ENCODE measurements around the gene NINJ2.

Gene NINJ2

GRCh38 chr12:544941-545635 is 118.2 kb downstream of the NINJ2 start:
- no peak for DNase-seq

GRCh38 chr12:544142-544541 is 119.1 kb downstream of the NINJ2 start:
- DNase-seq, result no peak

- no peak for DNase-seq
Observed at GRCh38 chr12:543114-543451, 120.2 kb downstream of the NINJ2 start.

- peak; percentile 100 for DNase-seq
Observed at GRCh38 chr12:542395-543113, 120.7 kb downstream of the NINJ2 start.

- DNase-seq, result no peak
Observed at GRCh38 chr12:541676-542324, 121.4 kb downstream of the NINJ2 start.

GRCh38 chr12:539540-540310 is 123.5 kb downstream of the NINJ2 start:
- no peak for DNase-seq

GRCh38 chr12:538731-539539 is 124.3 kb downstream of the NINJ2 start:
- peak; percentile 66 for DNase-seq

- peak; percentile 67 for DNase-seq
Observed at GRCh38 chr12:537772-538171, 125.5 kb downstream of the NINJ2 start.

- no peak for DNase-seq
Observed at GRCh38 chr12:536751-537245, 126.4 kb downstream of the NINJ2 start.

GRCh38 chr12:535396-535795 is 127.8 kb downstream of the NINJ2 start:
- no peak for DNase-seq

- no peak for DNase-seq
Observed at GRCh38 chr12:534216-534615, 129.0 kb downstream of the NINJ2 start.

- DNase-seq, result no peak
Observed at GRCh38 chr12:533718-534117, 129.5 kb downstream of the NINJ2 start.

- DNase-seq, result no peak
Observed at GRCh38 chr12:532908-533565, 130.2 kb downstream of the NINJ2 start.

- DNase-seq, result no peak
Observed at GRCh38 chr12:531951-532585, 131.2 kb downstream of the NINJ2 start.

- DNase-seq, result peak; percentile 99
Observed at GRCh38 chr12:530821-531220, 132.4 kb downstream of the NINJ2 start.

- peak; percentile 85 for DNase-seq
Observed at GRCh38 chr12:530308-530707, 132.9 kb downstream of the NINJ2 start.

- DNase-seq, result no peak
Observed at GRCh38 chr12:527729-528128, 135.5 kb downstream of the NINJ2 start.

GRCh38 chr12:527241-527640 is 136.0 kb downstream of the NINJ2 start:
- peak; percentile 99 for DNase-seq

GRCh38 chr12:526089-526488 is 137.2 kb downstream of the NINJ2 start:
- no peak for DNase-seq

- peak; percentile 65 for DNase-seq
Observed at GRCh38 chr12:524167-524951, 138.9 kb downstream of the NINJ2 start.
